OCI-LY7 (cell line): ENCODE measurements around the gene PPP1R36. TPM values are rescaled to one million over a fixed set of nuclear protein-coding genes. Genes with fewer than 3 reads are reported as not detected.

ENCODE experiments used
- BruUV-seq: library from RNA; stranded (reverse); fragments of 400-500 nt; replicated peaks from 2 replicates; lab custom pipeline; 2021; lab: Mats Ljungman, UMichigan
- CTCF ChIA-PET: fragments of 300-600 bp; sonication (Branson Sonifier 250); formaldehyde crosslinking; loops from one replicate; lab custom pipeline; 2022; ENCODE audit warnings: antibody characterized with exemption; ENCODE audit not compliant: unreplicated experiment; lab: Charles Lee
- POLR2A ChIA-PET: fragments of 300-600 bp; sonication (Branson Sonifier 250); formaldehyde crosslinking; loops from one replicate; lab custom pipeline; 2022; ENCODE audit warnings: antibody characterized with exemption; lab: Charles Lee
- DNase-seq: peaks from one replicate; pipeline ENCODE4 v3.0.0-alpha.2; 2015; ENCODE audit warnings: low spot score
- H2AFZ ChIP-seq: fragments of 200-600 bp; sonication (generic), shearing (Covaris generic); 2 replicates; pipeline ENCODE4 v1.6.1; 2014; ENCODE audit warnings: mild to moderate bottlenecking, antibody characterized with exemption, low read length, moderate library complexity
- H3K27ac ChIP-seq: fragments of 200-600 bp; sonication (generic); 2 replicates; pipeline ENCODE4 v1.5.1; 2014; ENCODE audit warnings: mixed run types, low read depth, mild to moderate bottlenecking, moderate library complexity, low read length, inconsistent platforms; ENCODE audit not compliant: poor library complexity, severe bottlenecking
- H3K36me3 ChIP-seq: fragments of 200-600 bp; sonication (generic); 2 replicates; pipeline ENCODE4 v1.6.1; 2014; ENCODE audit warnings: mild to moderate bottlenecking, antibody characterized with exemption, low read length, moderate library complexity, mixed read lengths; ENCODE audit not compliant: insufficient read depth
- H3K4me1 ChIP-seq: fragments of 200-600 bp; sonication (generic); 2 replicates; pipeline ENCODE4 v1.5.1; 2014; ENCODE audit warnings: mild to moderate bottlenecking, low read length; ENCODE audit not compliant: insufficient read depth, poor library complexity, severe bottlenecking
- H3K4me2 ChIP-seq: fragments of 200-600 bp; sonication (generic); 2 replicates; pipeline ENCODE4 v1.6.1; 2014; ENCODE audit warnings: mild to moderate bottlenecking, low read length
- H3K4me3 ChIP-seq: fragments of 200-600 bp; sonication (generic); 2 replicates; pipeline ENCODE4 v1.5.1; 2014; ENCODE audit warnings: mild to moderate bottlenecking, low read depth, low read length; ENCODE audit not compliant: poor library complexity, severe bottlenecking
- H3K79me2 ChIP-seq: fragments of 200-600 bp; sonication (generic); 2 replicates; pipeline ENCODE4 v1.6.1; 2016; ENCODE audit warnings: low read depth, mild to moderate bottlenecking, low read length, moderate library complexity, mixed read lengths; ENCODE audit not compliant: insufficient read depth
- H3K9me2 ChIP-seq: fragments of 200-600 bp; sonication (generic); 2 replicates; pipeline ENCODE4 v1.6.1; 2016; ENCODE audit warnings: mild to moderate bottlenecking, low read length, mixed read lengths; ENCODE audit not compliant: insufficient read depth
- H3K9me3 ChIP-seq: fragments of 200-600 bp; sonication (generic); 2 replicates; pipeline ENCODE4 v1.6.1; 2014; ENCODE audit warnings: mild to moderate bottlenecking, mixed run types, low read length, mixed read lengths
- H4K20me1 ChIP-seq: fragments of 200-600 bp; sonication (generic); 2 replicates; pipeline ENCODE4 v1.6.1; 2014; ENCODE audit warnings: mild to moderate bottlenecking, antibody characterized with exemption, low read length, moderate library complexity, mixed read lengths; ENCODE audit not compliant: insufficient read depth
- EZH2phosphoT487 ChIP-seq: fragments of 200-600 bp; sonication (generic); IDR thresholded peaks from 2 replicates; pipeline ENCODE4 v1.6.1; 2018; ENCODE audit warnings: low read depth, borderline replicate concordance, mild to moderate bottlenecking, mixed run types, antibody characterized with exemption, low read length, moderate library complexity, mixed read lengths
- intact Hi-C: fragments of 100-400 bp; cut with micrococcal nuclease; formaldehyde crosslinking; loops from one replicate; pipeline ENCODE4 v1.10.0; 2022; ENCODE audit not compliant: unreplicated experiment
- total RNA-seq, 2 experiments: library from RNA; depleted of rRNA in 1 of 2; stranded (reverse); fragments of >200 nt in 1 of 2; shearing (Covaris generic) in 1 of 2; gene quantifications; 2 replicates each; pipeline ENCODE4 v1.2.3, GENCODE V29; 2014 to 2022
- TF ChIP-seq, protein P1 (sequence below): fragments of 200-600 bp; sonication (generic); conservative IDR thresholded peaks from 2 replicates; pipeline ENCODE4 v1.5.1; 2014; ENCODE audit warnings: mild to moderate bottlenecking, antibody characterized with exemption, low read length, moderate library complexity, mixed read lengths

Gene PPP1R36
- total RNA-seq, 2 experiments from 2014 or later: not detected

DNA sequence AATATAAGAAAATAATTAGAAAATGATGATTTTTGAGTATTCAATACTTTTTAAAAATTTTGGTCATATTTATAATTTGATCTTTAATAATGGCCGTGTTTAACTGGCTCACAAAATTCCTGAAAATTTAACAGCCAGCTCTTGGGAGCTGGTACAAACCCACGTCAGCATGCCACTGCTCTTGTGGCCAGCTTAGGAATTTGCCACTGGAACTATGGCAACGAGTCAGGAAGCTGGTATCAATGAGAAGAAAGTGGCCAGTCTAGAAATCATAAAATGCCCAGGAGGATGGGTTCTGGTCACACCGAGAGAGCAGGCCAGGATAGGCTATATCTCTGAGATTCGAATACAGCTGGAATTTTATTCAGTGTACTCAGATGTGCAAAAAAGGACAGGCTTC, 82.3 kb downstream of the PPP1R36 start:
- POLR2A ChIA-PET: interaction anchor here (0.7 to 0.9 kb wide), 2 partner anchors 23 kb away, joined by 3 to 4 read pairs; no protein-coding TSS in a partner anchor
- intact Hi-C loops: no loop called here
- H3K27ac ChIP-seq: no peak overlapping the region
- H4K20me1 ChIP-seq: no peaks in the 10 kb centered on the region
- no peak overlapping the region for H3K4me2 ChIP-seq
- 0 out of 2 replicates have a peak overlapping the region, but pooled peaks have one; percentile 39 for H2AFZ ChIP-seq
- no peak for DNase-seq
- H3K9me2 ChIP-seq: no peaks in the 10 kb centered on the region
- no peaks in the 10 kb centered on the region for H3K79me2 ChIP-seq
- no peaks in the 10 kb centered on the region for H3K4me1 ChIP-seq
- TF ChIP-seq EZH2phosphoT487: no peak
- TF ChIP-seq, protein P1, sequence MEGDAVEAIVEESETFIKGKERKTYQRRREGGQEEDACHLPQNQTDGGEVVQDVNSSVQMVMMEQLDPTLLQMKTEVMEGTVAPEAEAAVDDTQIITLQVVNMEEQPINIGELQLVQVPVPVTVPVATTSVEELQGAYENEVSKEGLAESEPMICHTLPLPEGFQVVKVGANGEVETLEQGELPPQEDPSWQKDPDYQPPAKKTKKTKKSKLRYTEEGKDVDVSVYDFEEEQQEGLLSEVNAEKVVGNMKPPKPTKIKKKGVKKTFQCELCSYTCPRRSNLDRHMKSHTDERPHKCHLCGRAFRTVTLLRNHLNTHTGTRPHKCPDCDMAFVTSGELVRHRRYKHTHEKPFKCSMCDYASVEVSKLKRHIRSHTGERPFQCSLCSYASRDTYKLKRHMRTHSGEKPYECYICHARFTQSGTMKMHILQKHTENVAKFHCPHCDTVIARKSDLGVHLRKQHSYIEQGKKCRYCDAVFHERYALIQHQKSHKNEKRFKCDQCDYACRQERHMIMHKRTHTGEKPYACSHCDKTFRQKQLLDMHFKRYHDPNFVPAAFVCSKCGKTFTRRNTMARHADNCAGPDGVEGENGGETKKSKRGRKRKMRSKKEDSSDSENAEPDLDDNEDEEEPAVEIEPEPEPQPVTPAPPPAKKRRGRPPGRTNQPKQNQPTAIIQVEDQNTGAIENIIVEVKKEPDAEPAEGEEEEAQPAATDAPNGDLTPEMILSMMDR: no peak
- H3K4me3 ChIP-seq: no peak overlapping the region
- CTCF ChIA-PET: no interaction called here
- H3K9me3 ChIP-seq: no peaks in the 10 kb centered on the region
- BruUV-seq: no TSS peak
- H3K36me3 ChIP-seq: no peaks in the 10 kb centered on the region

DNA sequence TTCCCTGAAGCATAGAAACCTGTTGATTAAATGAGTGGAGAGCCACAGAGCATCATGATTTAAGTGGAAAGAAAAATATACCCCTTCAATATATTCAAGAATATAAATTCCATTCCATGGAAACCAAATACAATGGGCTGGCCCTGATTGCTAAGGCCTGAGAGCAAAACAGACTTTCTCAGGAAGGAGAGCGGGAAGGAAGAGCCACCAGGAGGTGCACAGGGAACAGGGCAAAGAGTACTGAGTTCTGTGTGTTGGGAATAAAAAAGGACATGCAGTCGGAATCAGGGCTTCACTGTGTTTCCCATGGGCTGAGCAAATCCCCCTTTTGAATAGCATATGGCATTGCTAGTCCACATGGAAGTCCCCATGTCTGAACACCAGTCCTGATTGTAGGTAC, 84.8 kb downstream of the PPP1R36 start:
- DNase-seq: no peak
- Histone ChIP-seq H3K27ac (no peak overlapping the region), H3K4me3 (no peak overlapping the region), H3K9me3 (no peaks in the 10 kb centered on the region), H3K4me1 (no peaks in the 10 kb centered on the region), H3K4me2 (no peak overlapping the region), H2AFZ (no peak overlapping the region), H3K9me2 (no peaks in the 10 kb centered on the region), H3K79me2 (no peaks in the 10 kb centered on the region), H4K20me1 (no peaks in the 10 kb centered on the region), H3K36me3 (no peaks in the 10 kb centered on the region)
- CTCF ChIA-PET: no interaction called here
- no TSS peak for BruUV-seq
- intact Hi-C loops: no loop called here
- POLR2A ChIA-PET: no interaction called here
- TF ChIP-seq, protein P1: no peak
- no peak for TF ChIP-seq EZH2phosphoT487

DNA sequence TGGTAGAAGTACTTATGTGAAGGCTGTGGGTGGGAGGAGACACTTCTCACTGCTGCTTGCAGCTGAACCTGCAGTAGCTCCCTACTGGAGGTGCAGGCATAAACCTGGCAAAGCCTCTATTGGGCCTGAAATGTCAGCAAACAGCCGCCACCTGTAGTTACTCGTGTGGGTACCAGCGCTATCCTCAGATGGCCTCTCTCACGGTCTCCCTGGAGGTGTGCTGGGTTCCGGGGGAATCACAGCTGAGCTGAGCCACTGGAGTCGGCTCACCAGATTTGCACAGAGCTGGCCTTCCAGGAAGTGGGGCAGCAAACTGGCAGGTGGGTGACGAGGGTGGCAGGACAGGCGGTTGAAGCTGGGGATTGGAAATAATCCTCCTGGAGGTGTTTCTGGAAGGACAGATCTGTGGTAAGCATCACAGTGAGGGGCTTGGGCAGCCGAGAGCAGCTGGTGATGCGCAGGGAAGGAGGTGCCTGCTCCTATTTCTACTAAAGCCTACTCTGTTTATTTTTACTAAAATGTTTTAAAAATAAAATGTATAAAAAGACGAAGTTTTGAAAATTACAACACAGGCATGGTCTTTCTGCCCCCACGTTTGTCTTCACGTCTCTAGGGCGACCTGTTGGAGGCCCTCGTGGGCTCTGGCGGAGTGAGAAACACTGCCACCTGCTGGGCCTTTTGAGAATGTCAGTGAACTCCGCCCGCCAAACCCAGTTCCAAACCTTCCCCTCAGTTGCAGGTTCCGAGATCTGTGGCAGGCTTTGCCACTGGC, 86.6 kb downstream of the PPP1R36 start:
- Histone ChIP-seq H2AFZ (0 out of 2 replicates have a peak overlapping the region, but pooled peaks have one; percentile 35), H3K27ac (no peak overlapping the region), H3K9me3 (no peaks in the 10 kb centered on the region), H3K36me3 (no peaks in the 10 kb centered on the region), H3K4me1 (no peaks in the 10 kb centered on the region), H3K4me2 (no peak overlapping the region), H3K9me2 (no peaks in the 10 kb centered on the region), H3K4me3 (no peak overlapping the region), H3K79me2 (no peaks in the 10 kb centered on the region), H4K20me1 (no peaks in the 10 kb centered on the region)
- DNase-seq: peak; percentile 69
- ChIA-PET POLR2A (interaction anchor here (0.7 kb wide), 2 partner anchors 236 to 292 kb away, joined by 3 read pairs; no protein-coding TSS in a partner anchor), CTCF (no interaction called here)
- no TSS peak for BruUV-seq
- no peak for TF ChIP-seq EZH2phosphoT487
- TF ChIP-seq, protein P1: peak; percentile 96
- intact Hi-C loops: loop anchor here (1.0 to 2.0 kb wide), 2 partner anchors 96 to 292 kb away; partner anchors contain the start of gene HSPA2
